Measurements from ENCODE around the gene FKBP1B. TPM values are rescaled to one million over a fixed set of nuclear protein-coding genes. Genes with fewer than 3 reads are reported as not detected.
A peak's percentile ranks its signal among the peaks of the same experiment; 100 is the strongest.

The FKBP1B gene
- polyA plus RNA-seq, 2 of the 4 experiments (the other 2 are of a cell fraction) = 8.5 to 16.1 TPM

- TF ChIP-seq ZC3H11A (IDR thresholded peaks at IDR 0.05) (no peak), ELK1 (IDR thresholded peaks at IDR 0.05; ENCODE audit: low read depth, low read length) (no peak)
- DNase-seq (ENCODE audit: low read depth in 1 of 2, low spot score in 1 of 2) (no peak), FAIRE-seq (no peak), ATAC-seq (no peak)
- Histone ChIP-seq H3K9me3 (no peaks in the 10 kb centered on the region), H3K27ac (peak overlapping the region; percentile 34 to 72; a peak in 5 of 6 replicates), H3K4me2 (0 out of 3 replicates have a peak overlapping the region, but pooled peaks have one; percentile 3), H3K4me1 (peaks cover 61% of the 10 kb centered on the region), H3K4me3 (no peak overlapping the region)
- 73% methylated on average over 7 of the region's 7 CpGs for WGBS (ENCODE audit: missing lambda C conversion rate)
- ChIA-PET CTCF (interaction anchor here (0.6 to 3.5 kb wide), 7 partner anchors 8 to 835 kb away, joined by 3 to 16 read pairs (median 3); partner anchors contain the start of genes ATAD2B and TP53I3), POLR2A (no interaction called here)
Observed at GRCh38 chr2:24011250-24012104, 38.1 kb upstream of the FKBP1B start.

DNA sequence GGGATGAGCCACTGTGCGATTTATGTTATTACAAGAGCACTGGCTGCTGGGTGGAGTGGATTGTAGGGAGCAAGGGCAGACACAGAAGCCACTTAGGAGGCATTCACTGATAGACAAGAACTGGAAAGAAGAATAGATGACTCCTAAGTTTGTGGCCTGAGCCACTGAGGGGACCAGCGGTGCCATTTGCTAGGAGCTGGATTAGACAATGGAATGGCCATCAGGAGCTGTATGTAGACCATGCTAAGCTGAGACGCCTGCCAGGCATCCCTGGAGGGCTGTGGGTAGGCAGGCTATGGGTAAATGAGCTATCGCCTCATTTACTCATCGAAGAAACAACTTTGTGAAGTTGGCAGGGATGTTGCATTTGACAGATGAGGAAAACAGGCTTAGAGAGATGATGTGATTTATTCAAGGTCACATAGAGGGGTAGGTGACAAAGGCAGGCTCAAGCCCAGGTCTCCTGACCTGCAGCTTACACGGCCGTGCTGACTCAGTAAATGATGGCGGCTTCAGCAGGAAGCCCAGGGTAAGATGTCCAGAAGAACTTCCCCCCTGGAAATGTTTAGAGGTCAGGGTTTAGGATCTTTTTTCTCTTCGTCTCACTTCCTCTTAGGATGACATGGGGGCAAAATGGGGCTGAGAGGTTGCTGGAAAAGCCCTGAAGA is 36.9 kb upstream of the FKBP1B start:
- Histone ChIP-seq H3K9me3 (no peaks in the 10 kb centered on the region), H3K4me1 (peaks cover 70% of the 10 kb centered on the region), H3K4me3 (no peak overlapping the region), H3K4me2 (peak overlapping the region; percentile 4; the same call in 1 of the 3 replicates), H3K27ac (peak overlapping the region; percentile 48 to 75)
- TF ChIP-seq BHLHE40 (IDR thresholded peaks at IDR 0.05; ENCODE audit: low read depth, low read length) = no peak
- no peak for TF ChIP-seq RFX5 (IDR thresholded peaks at IDR 0.05)
- no peak for TF ChIP-seq FOSL2 (IDR thresholded peaks at IDR 0.05)
- no peak for TF ChIP-seq FOSL2 (CRISPR knock-in tag; IDR thresholded peaks at IDR 0.05)
- no peak for TF ChIP-seq HDAC2 (IDR thresholded peaks at IDR 0.05)
- TF ChIP-seq RCOR1 (IDR thresholded peaks at IDR 0.05; ENCODE audit: low read depth, low read length) = no peak
- TF ChIP-seq, protein P1, sequence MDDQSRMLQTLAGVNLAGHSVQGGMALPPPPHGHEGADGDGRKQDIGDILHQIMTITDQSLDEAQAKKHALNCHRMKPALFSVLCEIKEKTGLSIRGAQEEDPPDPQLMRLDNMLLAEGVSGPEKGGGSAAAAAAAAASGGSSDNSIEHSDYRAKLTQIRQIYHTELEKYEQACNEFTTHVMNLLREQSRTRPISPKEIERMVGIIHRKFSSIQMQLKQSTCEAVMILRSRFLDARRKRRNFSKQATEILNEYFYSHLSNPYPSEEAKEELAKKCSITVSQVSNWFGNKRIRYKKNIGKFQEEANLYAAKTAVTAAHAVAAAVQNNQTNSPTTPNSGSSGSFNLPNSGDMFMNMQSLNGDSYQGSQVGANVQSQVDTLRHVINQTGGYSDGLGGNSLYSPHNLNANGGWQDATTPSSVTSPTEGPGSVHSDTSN (IDR thresholded peaks at IDR 0.05) = no peak
- TF ChIP-seq RARB (CRISPR knock-in tag; IDR thresholded peaks at IDR 0.05) = no peak
- no peak for TF ChIP-seq MAFK (IDR thresholded peaks at IDR 0.05; ENCODE audit: partially characterized antibody)
- TF ChIP-seq GATA3 (IDR thresholded peaks at IDR 0.05; ENCODE audit: borderline replicate concordance) = no peak
- TF ChIP-seq ESRRA (IDR thresholded peaks at IDR 0.05; ENCODE audit: borderline replicate concordance, low read length) = no peak
- TF ChIP-seq USF2 (IDR thresholded peaks at IDR 0.05) = no peak
- TF ChIP-seq, protein P2, sequence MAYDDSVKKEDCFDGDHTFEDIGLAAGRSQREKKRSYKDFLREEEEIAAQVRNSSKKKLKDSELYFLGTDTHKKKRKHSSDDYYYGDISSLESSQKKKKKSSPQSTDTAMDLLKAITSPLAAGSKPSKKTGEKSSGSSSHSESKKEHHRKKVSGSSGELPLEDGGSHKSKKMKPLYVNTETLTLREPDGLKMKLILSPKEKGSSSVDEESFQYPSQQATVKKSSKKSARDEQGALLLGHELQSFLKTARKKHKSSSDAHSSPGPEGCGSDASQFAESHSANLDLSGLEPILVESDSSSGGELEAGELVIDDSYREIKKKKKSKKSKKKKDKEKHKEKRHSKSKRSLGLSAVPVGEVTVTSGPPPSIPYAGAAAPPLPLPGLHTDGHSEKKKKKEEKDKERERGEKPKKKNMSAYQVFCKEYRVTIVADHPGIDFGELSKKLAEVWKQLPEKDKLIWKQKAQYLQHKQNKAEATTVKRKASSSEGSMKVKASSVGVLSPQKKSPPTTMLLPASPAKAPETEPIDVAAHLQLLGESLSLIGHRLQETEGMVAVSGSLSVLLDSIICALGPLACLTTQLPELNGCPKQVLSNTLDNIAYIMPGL (CRISPR knock-in tag; IDR thresholded peaks at IDR 0.05; ENCODE audit: borderline replicate concordance) = no peak
- no peak for TF ChIP-seq MYC (IDR thresholded peaks at IDR 0.05; ENCODE audit: borderline replicate concordance, low read length)
- no peak for TF ChIP-seq CEBPB (IDR thresholded peaks at IDR 0.05)
- no peak for TF ChIP-seq CBX2 (IDR thresholded peaks at IDR 0.05; ENCODE audit: borderline replicate concordance, low read depth)
- TF ChIP-seq RNF2 (IDR thresholded peaks at IDR 0.05; ENCODE audit: borderline replicate concordance, low read depth) = no peak
- TF ChIP-seq HES2 (IDR thresholded peaks at IDR 0.05) = no peak
- TF ChIP-seq, protein P3, sequence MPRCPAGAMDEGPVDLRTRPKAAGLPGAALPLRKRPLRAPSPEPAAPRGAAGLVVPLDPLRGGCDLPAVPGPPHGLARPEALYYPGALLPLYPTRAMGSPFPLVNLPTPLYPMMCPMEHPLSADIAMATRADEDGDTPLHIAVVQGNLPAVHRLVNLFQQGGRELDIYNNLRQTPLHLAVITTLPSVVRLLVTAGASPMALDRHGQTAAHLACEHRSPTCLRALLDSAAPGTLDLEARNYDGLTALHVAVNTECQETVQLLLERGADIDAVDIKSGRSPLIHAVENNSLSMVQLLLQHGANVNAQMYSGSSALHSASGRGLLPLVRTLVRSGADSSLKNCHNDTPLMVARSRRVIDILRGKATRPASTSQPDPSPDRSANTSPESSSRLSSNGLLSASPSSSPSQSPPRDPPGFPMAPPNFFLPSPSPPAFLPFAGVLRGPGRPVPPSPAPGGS (IDR thresholded peaks at IDR 0.05) = no peak
- no peak for ATAC-seq
- ChIA-PET CTCF (interaction anchor here (1.1 to 3.5 kb wide), 3 partner anchors 9 to 86 kb away, joined by 3 to 16 read pairs (median 3); partner anchors contain the start of gene ATAD2B), POLR2A (interaction anchor here (1.9 kb wide), 1 partner anchor 35 kb away, joined by 6 read pairs; the partner anchor contains the start of gene WDCP)
- WGBS (ENCODE audit: missing lambda C conversion rate) = 68% methylated on average over 9 of the region's 9 CpGs
- FAIRE-seq = no peak
- DNase-seq (ENCODE audit: low read depth in 1 of 2, low spot score in 1 of 2) = no peak

All from A549 (cell line).